Measurements from ENCODE around the gene CCDC34. TPM values are rescaled to one million over a fixed set of nuclear protein-coding genes. Genes with fewer than 3 reads are reported as not detected.

The CCDC34 gene
- total RNA-seq, 1 donor from 2014 or later, result 4.8 TPM

DNA sequence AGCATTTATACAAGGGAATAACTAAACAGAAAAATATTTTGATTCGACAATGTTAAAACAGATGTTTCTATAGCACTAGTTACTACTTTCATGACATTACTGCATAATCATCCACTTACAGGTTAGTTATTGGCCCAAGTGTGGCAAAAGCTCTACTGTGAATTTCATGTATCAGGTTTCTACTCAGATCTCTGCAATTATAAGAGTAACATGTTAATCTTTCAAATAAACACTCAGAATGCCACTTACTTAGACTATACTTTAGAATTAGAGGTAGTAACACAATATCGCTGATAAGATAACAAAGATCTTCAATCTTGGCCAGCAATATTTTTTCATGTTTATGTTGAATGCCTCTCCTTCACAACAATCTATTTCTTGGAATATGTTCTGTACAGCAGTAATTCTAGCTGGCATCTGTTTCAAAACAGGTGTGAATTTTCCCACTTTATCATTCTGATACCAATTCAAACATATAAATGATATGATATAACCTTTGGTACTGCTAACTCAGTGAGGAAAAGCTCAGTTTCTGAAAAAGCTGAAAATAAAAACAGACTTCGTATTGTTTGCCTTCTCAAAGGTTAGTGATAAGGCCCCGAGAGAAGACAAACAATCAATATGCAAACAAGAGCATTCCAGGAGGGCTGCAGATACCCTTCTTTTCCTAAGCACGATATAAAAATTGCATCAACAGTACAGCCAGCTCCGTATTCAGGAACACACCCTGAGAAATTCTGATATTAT is 11.0 kb upstream of the CCDC34 start:
- Mint-ChIP-seq H3K36me3 (ENCODE audit: unreplicated experiment) (peaks cover 25% of the 10 kb centered on the region), H3K4me1 (ENCODE audit: unreplicated experiment) (no peaks in the 10 kb centered on the region), H3K27me3 (ENCODE audit: unreplicated experiment) (no peaks in the 10 kb centered on the region), H3K27ac (ENCODE audit: unreplicated experiment) (no peak overlapping the region), H3K9me3 (ENCODE audit: unreplicated experiment) (no peaks in the 10 kb centered on the region), H3K4me3 (ENCODE audit: unreplicated experiment) (no peak overlapping the region)
- TF ChIP-seq, protein P1, sequence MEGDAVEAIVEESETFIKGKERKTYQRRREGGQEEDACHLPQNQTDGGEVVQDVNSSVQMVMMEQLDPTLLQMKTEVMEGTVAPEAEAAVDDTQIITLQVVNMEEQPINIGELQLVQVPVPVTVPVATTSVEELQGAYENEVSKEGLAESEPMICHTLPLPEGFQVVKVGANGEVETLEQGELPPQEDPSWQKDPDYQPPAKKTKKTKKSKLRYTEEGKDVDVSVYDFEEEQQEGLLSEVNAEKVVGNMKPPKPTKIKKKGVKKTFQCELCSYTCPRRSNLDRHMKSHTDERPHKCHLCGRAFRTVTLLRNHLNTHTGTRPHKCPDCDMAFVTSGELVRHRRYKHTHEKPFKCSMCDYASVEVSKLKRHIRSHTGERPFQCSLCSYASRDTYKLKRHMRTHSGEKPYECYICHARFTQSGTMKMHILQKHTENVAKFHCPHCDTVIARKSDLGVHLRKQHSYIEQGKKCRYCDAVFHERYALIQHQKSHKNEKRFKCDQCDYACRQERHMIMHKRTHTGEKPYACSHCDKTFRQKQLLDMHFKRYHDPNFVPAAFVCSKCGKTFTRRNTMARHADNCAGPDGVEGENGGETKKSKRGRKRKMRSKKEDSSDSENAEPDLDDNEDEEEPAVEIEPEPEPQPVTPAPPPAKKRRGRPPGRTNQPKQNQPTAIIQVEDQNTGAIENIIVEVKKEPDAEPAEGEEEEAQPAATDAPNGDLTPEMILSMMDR (IDR thresholded peaks at IDR 0.05), result no peak
- no peak for DNase-seq (ENCODE audit: extremely low spot score, unreplicated experiment)

DNA sequence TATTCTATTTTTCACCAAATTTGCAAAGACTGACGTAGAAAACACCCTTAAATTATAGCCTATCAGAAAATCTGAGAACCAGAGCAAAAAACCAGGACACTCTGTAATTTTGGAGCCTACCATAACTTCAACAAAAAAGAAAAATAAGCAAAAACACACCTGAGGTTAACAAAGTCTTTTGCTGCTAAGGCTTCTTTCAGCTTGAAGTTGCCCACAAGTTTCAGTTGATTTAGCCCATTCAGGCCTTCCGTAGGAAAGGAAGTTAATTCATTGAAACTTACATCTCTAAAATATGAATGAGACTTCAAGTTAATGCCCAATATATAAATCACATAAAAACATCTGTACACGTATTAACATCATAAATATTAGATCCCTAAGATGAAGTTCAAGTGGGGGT is 10.4 kb upstream of the CCDC34 start:
- Mint-ChIP-seq H3K9me3 (ENCODE audit: unreplicated experiment) (no peaks in the 10 kb centered on the region), H3K27me3 (ENCODE audit: unreplicated experiment) (no peaks in the 10 kb centered on the region), H3K4me1 (ENCODE audit: unreplicated experiment) (no peaks in the 10 kb centered on the region), H3K27ac (ENCODE audit: unreplicated experiment) (no peak overlapping the region), H3K36me3 (ENCODE audit: unreplicated experiment) (peaks cover 26% of the 10 kb centered on the region), H3K4me3 (ENCODE audit: unreplicated experiment) (no peak overlapping the region)
- DNase-seq (ENCODE audit: extremely low spot score, unreplicated experiment), result no peak
- TF ChIP-seq, protein P1 (IDR thresholded peaks at IDR 0.05), result no peak

DNA sequence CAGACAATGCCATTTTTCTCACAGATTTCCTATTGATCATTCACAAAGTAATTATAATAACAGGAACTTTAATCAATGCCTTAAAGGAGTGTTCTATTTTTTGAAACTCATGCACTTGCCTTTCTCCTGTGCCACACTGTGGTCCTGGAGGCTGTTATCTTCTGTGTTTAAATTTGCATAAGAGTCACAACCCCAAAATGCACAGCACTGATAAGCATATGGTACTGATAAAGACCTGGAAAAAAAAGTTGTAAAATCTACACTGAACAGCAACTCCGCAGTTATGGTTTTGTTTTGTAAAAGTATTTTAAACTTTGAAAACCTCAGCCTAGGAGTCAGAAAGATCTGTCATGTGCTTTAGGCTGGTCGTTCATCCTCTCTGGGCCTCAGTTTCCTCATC is 9.1 kb upstream of the CCDC34 start:
- Mint-ChIP-seq H3K27me3 (ENCODE audit: unreplicated experiment) (no peaks in the 10 kb centered on the region), H3K9me3 (ENCODE audit: unreplicated experiment) (no peaks in the 10 kb centered on the region), H3K27ac (ENCODE audit: unreplicated experiment) (no peak overlapping the region), H3K4me1 (ENCODE audit: unreplicated experiment) (no peaks in the 10 kb centered on the region), H3K36me3 (ENCODE audit: unreplicated experiment) (peaks cover 29% of the 10 kb centered on the region), H3K4me3 (ENCODE audit: unreplicated experiment) (no peak overlapping the region)
- TF ChIP-seq, protein P1 (IDR thresholded peaks at IDR 0.05), result no peak
- no peak for DNase-seq (ENCODE audit: extremely low spot score, unreplicated experiment)

DNA sequence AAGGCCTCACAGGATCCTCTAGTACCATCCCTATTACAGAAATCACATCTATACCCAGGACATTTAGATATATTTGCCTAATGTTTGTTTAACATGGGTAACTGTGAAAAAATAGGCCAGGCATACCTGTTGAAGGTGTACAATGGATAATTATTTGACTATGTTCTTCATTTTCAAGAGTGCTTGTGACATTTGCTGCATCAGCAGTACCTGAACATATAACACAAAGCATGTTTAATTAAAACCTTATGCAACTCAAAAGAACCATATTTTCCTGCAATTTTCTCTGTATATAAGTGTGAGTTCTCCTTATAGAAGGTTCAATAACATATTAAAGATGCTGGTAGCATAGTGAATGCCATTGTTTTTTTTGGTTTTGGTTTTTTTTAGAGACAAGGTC is 8.5 kb upstream of the CCDC34 start:
- H3K27ac Mint-ChIP-seq (ENCODE audit: unreplicated experiment), result no peak overlapping the region
- DNase-seq (ENCODE audit: extremely low spot score, unreplicated experiment), result no peak
- peaks cover 28% of the 10 kb centered on the region for H3K36me3 Mint-ChIP-seq (ENCODE audit: unreplicated experiment)
- H3K4me3 Mint-ChIP-seq (ENCODE audit: unreplicated experiment), result no peak overlapping the region
- H3K4me1 Mint-ChIP-seq (ENCODE audit: unreplicated experiment), result no peaks in the 10 kb centered on the region
- no peaks in the 10 kb centered on the region for H3K9me3 Mint-ChIP-seq (ENCODE audit: unreplicated experiment)
- H3K27me3 Mint-ChIP-seq (ENCODE audit: unreplicated experiment), result no peaks in the 10 kb centered on the region
- TF ChIP-seq, protein P1 (IDR thresholded peaks at IDR 0.05), result no peak

DNA sequence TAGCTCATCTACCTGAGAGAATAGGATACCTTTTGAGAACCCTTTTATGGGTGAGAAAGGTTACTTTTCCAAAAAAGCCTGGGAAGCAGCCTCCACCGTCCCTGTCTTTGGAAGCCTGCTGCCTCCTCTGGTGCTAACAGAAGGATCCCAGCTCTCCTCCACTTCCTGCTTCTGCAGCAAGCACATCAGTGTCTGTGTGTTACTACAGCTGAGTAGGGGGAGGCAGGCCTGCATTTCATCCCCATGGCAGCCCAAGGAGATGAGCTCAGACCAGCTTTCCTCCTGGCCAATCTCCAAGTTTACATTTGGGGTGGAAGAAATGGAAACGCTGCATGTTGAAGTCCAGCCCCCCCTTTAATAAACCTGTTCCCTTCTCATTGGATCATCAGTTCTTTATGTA is 7.4 kb upstream of the CCDC34 start:
- H3K9me3 Mint-ChIP-seq (ENCODE audit: unreplicated experiment), result no peaks in the 10 kb centered on the region
- H3K36me3 Mint-ChIP-seq (ENCODE audit: unreplicated experiment), result peaks cover 27% of the 10 kb centered on the region
- no peaks in the 10 kb centered on the region for H3K4me1 Mint-ChIP-seq (ENCODE audit: unreplicated experiment)
- TF ChIP-seq, protein P1 (IDR thresholded peaks at IDR 0.05), result no peak
- no peak overlapping the region for H3K27ac Mint-ChIP-seq (ENCODE audit: unreplicated experiment)
- no peaks in the 10 kb centered on the region for H3K27me3 Mint-ChIP-seq (ENCODE audit: unreplicated experiment)
- H3K4me3 Mint-ChIP-seq (ENCODE audit: unreplicated experiment), result no peak overlapping the region
- no peak for DNase-seq (ENCODE audit: extremely low spot score, unreplicated experiment)
